Neural progenitor cell (in vitro differentiated cells): ENCODE measurements around the gene SLBP.

Experiments
- CTCF ChIP-seq: fragments of 200-600 bp; sonication (generic); IDR thresholded peaks from 2 replicates; pipeline ENCODE4 v1.5.1; 2017; ENCODE audit warnings: antibody characterized with exemption, mild to moderate bottlenecking
- EZH2 ChIP-seq: fragments of 200-600 bp; sonication (generic); IDR thresholded peaks from 2 replicates; pipeline ENCODE4 v1.6.1; 2017; ENCODE audit warnings: antibody characterized with exemption, mild to moderate bottlenecking, moderate library complexity
- EZH2phosphoT487 ChIP-seq: fragments of 200-600 bp; sonication (generic); IDR thresholded peaks from 2 replicates; pipeline ENCODE4 v1.6.1; 2017; ENCODE audit warnings: antibody characterized with exemption

GRCh38 chr4:1751919-1752283, 39.8 kb upstream of the SLBP start:
- TF ChIP-seq EZH2: no peak
- no peak for TF ChIP-seq CTCF
- no peak for TF ChIP-seq EZH2phosphoT487
